Hepatocyte (in vitro differentiated cells): ENCODE measurements around the gene TMA16. TPM values are rescaled to one million over a fixed set of nuclear protein-coding genes. Genes with fewer than 3 reads are reported as not detected.

ENCODE experiments used
- DNase-seq: peaks from one replicate; pipeline ENCODE4 v3.0.0-alpha.2; 2016; ENCODE audit warnings: low spot score
- H2AFZ ChIP-seq: fragments of 200-600 bp; sonication (generic); 2 replicates; pipeline ENCODE4 v1.6.0; 2016; ENCODE audit warnings: antibody characterized with exemption, mild to moderate bottlenecking
- H3K27ac ChIP-seq: fragments of 200-600 bp; sonication (generic); 2 replicates; pipeline ENCODE4 v1.5.1; 2016; ENCODE audit warnings: mild to moderate bottlenecking
- H3K27me3 ChIP-seq: fragments of 200-600 bp; sonication (generic); 2 replicates; pipeline ENCODE4 v1.6.1; 2016
- H3K36me3 ChIP-seq: fragments of 200-600 bp; sonication (generic); replicated peaks from 2 replicates; pipeline ENCODE4 v1.5.1; 2016; ENCODE audit warnings: low read depth; ENCODE audit not compliant: insufficient read depth
- H3K4me1 ChIP-seq: fragments of 200-600 bp; sonication (generic); 2 replicates; pipeline ENCODE4 v1.5.1; 2016; ENCODE audit warnings: mild to moderate bottlenecking, moderate library complexity; ENCODE audit not compliant: insufficient read depth
- H3K4me2 ChIP-seq: fragments of 200-600 bp; sonication (generic); 2 replicates; pipeline ENCODE4 v1.6.0; 2016
- H3K4me3 ChIP-seq: fragments of 200-600 bp; sonication (generic); 2 replicates; pipeline ENCODE4 v1.5.1; 2016; ENCODE audit warnings: mild to moderate bottlenecking
- H3K79me2 ChIP-seq: fragments of 200-600 bp; sonication (generic); 2 replicates; pipeline ENCODE4 v1.6.0; 2017; ENCODE audit warnings: mild to moderate bottlenecking
- H3K9me2 ChIP-seq: fragments of 200-600 bp; sonication (generic); replicated peaks from 2 replicates; pipeline ENCODE4 v1.6.0; 2017; ENCODE audit warnings: mild to moderate bottlenecking; ENCODE audit not compliant: insufficient read depth
- H3K9me3 ChIP-seq: fragments of 200-600 bp; sonication (generic); 2 replicates; pipeline ENCODE4 v1.5.1; 2016; ENCODE audit warnings: low read depth, mild to moderate bottlenecking
- H4K20me1 ChIP-seq: fragments of 200-600 bp; sonication (generic); 2 replicates; pipeline ENCODE4 v1.6.0; 2016; ENCODE audit warnings: mild to moderate bottlenecking; ENCODE audit not compliant: insufficient read depth, poor library complexity, severe bottlenecking
- CTCF ChIP-seq: fragments of 200-600 bp; sonication (generic); IDR thresholded peaks from 2 replicates; pipeline ENCODE4 v1.5.1; 2016; ENCODE audit warnings: antibody characterized with exemption, mild to moderate bottlenecking; ENCODE audit not compliant: poor library complexity
- EZH2 ChIP-seq: fragments of 200-600 bp; sonication (generic); IDR thresholded peaks from 2 replicates; pipeline ENCODE4 v1.6.1; 2016; ENCODE audit warnings: antibody characterized with exemption, mild to moderate bottlenecking, borderline replicate concordance
- EZH2phosphoT487 ChIP-seq: fragments of 200-600 bp; sonication (generic); IDR thresholded peaks from one replicate; pipeline ENCODE4 v1.6.1; 2018; ENCODE audit warnings: antibody characterized with exemption, mild to moderate bottlenecking, low read depth, moderate library complexity; ENCODE audit not compliant: unreplicated experiment, severe bottlenecking
- WGBS: methylation state at CpG from one replicate; pipeline ENCODE4 v1.1.6; 2016; ENCODE audit warnings: low lambda C conversion rate; ENCODE audit errors: missing lambda C conversion rate; 5-methylcytosine and 5-hydroxymethylcytosine counted together
- polyA plus RNA-seq: library from polyadenylated mRNA; unstranded; fragments of >200 nt; fragmentation: Nextera tagmentation; extraction: Ambion mirVana; gene quantifications from 2 replicates; pipeline ENCODE4 v1.2.1, GENCODE V29; 2016
- total RNA-seq: library from RNA; depleted of rRNA; stranded (reverse); fragments of >200 nt; gene quantifications from 2 replicates; pipeline ENCODE4 v1.2.3, GENCODE V29; 2014

The TMA16 gene
- total and polyA plus RNA-seq, 2 experiments from 2014 or later: 10.9 to 24.9 TPM

- no peak overlapping the region for H3K27ac ChIP-seq
- H3K9me2 ChIP-seq: no peaks in the 10 kb centered on the region
- 92% methylated on average over 3 of the region's 3 CpGs for WGBS
- H3K4me1 ChIP-seq: no peaks in the 10 kb centered on the region
- no peak for DNase-seq
- H2AFZ ChIP-seq: no peak overlapping the region
- H4K20me1 ChIP-seq: no peaks in the 10 kb centered on the region
- no peak for TF ChIP-seq EZH2phosphoT487
- no peak for TF ChIP-seq EZH2
- no peak for TF ChIP-seq CTCF
- H3K4me2 ChIP-seq: no peak overlapping the region
- H3K79me2 ChIP-seq: no peaks in the 10 kb centered on the region
- no peaks in the 10 kb centered on the region for H3K36me3 ChIP-seq
- H3K9me3 ChIP-seq: no peaks in the 10 kb centered on the region
- H3K27me3 ChIP-seq: no peaks in the 10 kb centered on the region
- no peak overlapping the region for H3K4me3 ChIP-seq
These were observed 31.5 kb downstream of the TMA16 start for GRCh38 chr4:163525982-163526381.

GRCh38 chr4:163527172-163527571 lies 32.7 kb downstream of the TMA16 start:
- Histone ChIP-seq H3K9me3 (no peaks in the 10 kb centered on the region), H3K4me2 (no peak overlapping the region), H3K4me3 (no peak overlapping the region), H3K4me1 (no peaks in the 10 kb centered on the region), H3K9me2 (no peaks in the 10 kb centered on the region), H4K20me1 (no peaks in the 10 kb centered on the region), H3K27ac (no peak overlapping the region), H3K36me3 (no peaks in the 10 kb centered on the region), H2AFZ (no peak overlapping the region), H3K79me2 (no peaks in the 10 kb centered on the region), H3K27me3 (no peaks in the 10 kb centered on the region)
- no peak for DNase-seq
- TF ChIP-seq EZH2phosphoT487: no peak
- no peak for TF ChIP-seq EZH2
- TF ChIP-seq CTCF: no peak
- WGBS: 92% methylated on average over 2 of the region's 2 CpGs

DNA sequence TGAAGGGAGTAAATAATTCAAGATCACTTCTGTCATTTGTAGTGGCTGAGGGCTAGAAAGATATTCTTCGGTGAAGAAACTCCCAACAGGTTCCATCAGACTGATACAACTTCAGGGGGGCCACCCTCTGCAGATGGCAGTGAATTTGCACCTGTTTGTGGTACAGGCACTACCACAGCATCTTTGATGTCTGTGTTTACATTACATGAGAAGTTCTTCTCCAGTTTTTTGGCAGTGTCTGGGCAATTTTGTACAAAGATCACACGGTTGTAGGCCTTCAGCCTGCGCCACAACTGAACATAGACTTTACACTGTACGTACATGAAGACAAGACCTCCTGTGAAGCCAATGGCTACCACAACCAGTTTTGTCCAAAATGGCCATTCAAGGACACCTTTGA lies 34.2 kb downstream of the TMA16 start:
- H3K9me3 ChIP-seq: no peaks in the 10 kb centered on the region
- no peaks in the 10 kb centered on the region for H3K36me3 ChIP-seq
- no peaks in the 10 kb centered on the region for H3K27me3 ChIP-seq
- no peaks in the 10 kb centered on the region for H3K9me2 ChIP-seq
- H3K27ac ChIP-seq: no peak overlapping the region
- no peaks in the 10 kb centered on the region for H3K79me2 ChIP-seq
- H3K4me3 ChIP-seq: no peak overlapping the region
- no peak for TF ChIP-seq EZH2
- TF ChIP-seq EZH2phosphoT487: no peak
- no peak for TF ChIP-seq CTCF
- WGBS: 99% methylated on average over 4 of the region's 4 CpGs
- H2AFZ ChIP-seq: no peak overlapping the region
- H4K20me1 ChIP-seq: no peaks in the 10 kb centered on the region
- H3K4me1 ChIP-seq: no peaks in the 10 kb centered on the region
- H3K4me2 ChIP-seq: no peak overlapping the region
- DNase-seq: no peak

- no peaks in the 10 kb centered on the region for H3K36me3 ChIP-seq
- no peaks in the 10 kb centered on the region for H4K20me1 ChIP-seq
- no peaks in the 10 kb centered on the region for H3K79me2 ChIP-seq
- H3K4me2 ChIP-seq: no peak overlapping the region
- H3K27ac ChIP-seq: no peak overlapping the region
- no peak for TF ChIP-seq EZH2
- no peak overlapping the region for H2AFZ ChIP-seq
- H3K9me2 ChIP-seq: no peaks in the 10 kb centered on the region
- DNase-seq: no peak
- no peak overlapping the region for H3K4me3 ChIP-seq
- H3K4me1 ChIP-seq: no peaks in the 10 kb centered on the region
- no peaks in the 10 kb centered on the region for H3K9me3 ChIP-seq
- WGBS: 90% methylated on average over 4 of the region's 4 CpGs
- H3K27me3 ChIP-seq: no peaks in the 10 kb centered on the region
These were observed 39.6 kb downstream of the TMA16 start for GRCh38 chr4:163534056-163534455.
